Colonic mucosa (tissue), 4 donors: ENCODE results near the gene NXPH1. TPM values are rescaled to one million over a fixed set of nuclear protein-coding genes. Genes with fewer than 3 reads are reported as not detected.

Source experiments
- DNase-seq: peaks from one replicate; pipeline ENCODE4 v3.0.0-alpha.2; 2020
- H3K27ac ChIP-seq: fragments of 200-600 bp; one replicate; pipeline ENCODE4 v1.8.0; 2021
- H3K27me3 ChIP-seq: fragments of 200-600 bp; one replicate; pipeline ENCODE4 v1.8.0; 2021
- H3K36me3 ChIP-seq: fragments of 200-600 bp; one replicate; pipeline ENCODE4 v1.8.0; 2021
- H3K4me1 ChIP-seq: fragments of 200-600 bp; one replicate; pipeline ENCODE4 v1.8.0; 2021; ENCODE audit warnings: mild to moderate bottlenecking
- H3K4me3 ChIP-seq: fragments of 200-600 bp; one replicate; pipeline ENCODE4 v1.8.0; 2021
- H3K9ac ChIP-seq, 2 donors: one replicate each; pipeline ENCODE4 v1.7.0; 2013; ENCODE audit warnings: control low read depth in 2 of 2, low read depth in 2 of 2, low read length in 2 of 2
- H3K9me3 ChIP-seq: fragments of 200-600 bp; one replicate; pipeline ENCODE4 v1.8.0; 2021
- intact Hi-C: fragments of 100-400 bp; cut with DNase I; formaldehyde crosslinking; loops from one replicate; pipeline ENCODE4 v1.14.1; 2022
- total RNA-seq, 2 donors: library from RNA; stranded (reverse); fragmentation: NEBNext Ultra II Directional in 1 of 2; extraction: Animal tissue kit (Norgen Biotek cat#: 25700) in 1 of 2; gene quantifications; one replicate each; pipeline ENCODE4 v1.2.1, GENCODE V29; 2021
- TF ChIP-seq, protein P1 (sequence below): fragments of 200-600 bp; IDR thresholded peaks from one replicate; pipeline ENCODE4 v1.8.0; 2022; ENCODE audit warnings: antibody characterized with exemption, mild to moderate bottlenecking
- donor health status: healthy.
- donor health status: DM: no; HTN: no; CAD: no.
- donor health status: DM: no; HTN: no; CAD: no.

NXPH1 gene
- total RNA-seq: under 1 TPM in 1 of 2 donors, not detected in 1; 0.30 TPM

DNA sequence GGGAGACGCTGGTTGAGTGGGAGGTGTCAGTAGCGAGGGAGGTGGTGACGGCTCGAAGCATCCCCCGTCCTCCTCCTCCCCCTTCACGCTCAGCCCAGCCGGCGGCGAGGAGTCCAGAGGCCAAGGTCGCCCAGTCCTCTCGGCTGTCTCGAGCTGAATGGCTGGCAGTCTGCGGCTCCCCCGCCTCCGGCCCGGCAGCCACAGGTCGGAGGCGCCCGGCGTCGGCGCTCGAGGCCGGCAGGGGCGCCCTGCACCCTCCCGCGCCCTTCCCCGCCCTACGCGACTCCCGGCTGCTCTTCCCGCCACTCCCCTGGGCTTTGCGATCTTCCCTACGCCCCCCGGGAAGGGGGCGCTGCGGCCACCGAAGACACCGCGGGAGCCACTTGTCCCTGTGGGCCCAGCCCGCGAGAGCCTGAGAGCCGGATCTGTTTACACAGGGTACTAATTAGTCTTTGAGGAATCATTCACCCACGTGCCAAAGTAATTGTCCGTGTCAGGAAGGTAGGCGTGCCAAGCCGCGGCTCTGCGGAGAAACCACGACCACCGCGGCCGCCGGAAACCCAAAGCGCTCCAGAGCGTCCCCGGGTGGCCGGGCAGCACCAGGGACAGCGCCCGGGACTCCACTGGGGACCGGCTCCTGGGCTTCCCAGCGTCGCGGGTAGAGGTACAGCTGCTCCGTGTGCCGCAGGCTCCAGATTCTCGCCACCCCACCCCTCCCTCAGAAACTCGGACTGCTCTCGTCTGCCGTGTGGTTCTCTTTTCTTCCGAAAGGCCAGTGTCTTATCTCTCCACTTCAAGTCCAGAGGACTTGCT lies at the start of gene NXPH1:
NXPH1 (plus strand) TSS at position 133 of the 813 bp plus-strand sequence.
- no peaks in the 10 kb centered on the region for H3K36me3 ChIP-seq
- DNase-seq: no peak
- H3K27ac ChIP-seq: no peak within 1 kb of the TSS
- H3K9me3 ChIP-seq: no peaks in the 10 kb centered on the region
- TF ChIP-seq, protein P1, sequence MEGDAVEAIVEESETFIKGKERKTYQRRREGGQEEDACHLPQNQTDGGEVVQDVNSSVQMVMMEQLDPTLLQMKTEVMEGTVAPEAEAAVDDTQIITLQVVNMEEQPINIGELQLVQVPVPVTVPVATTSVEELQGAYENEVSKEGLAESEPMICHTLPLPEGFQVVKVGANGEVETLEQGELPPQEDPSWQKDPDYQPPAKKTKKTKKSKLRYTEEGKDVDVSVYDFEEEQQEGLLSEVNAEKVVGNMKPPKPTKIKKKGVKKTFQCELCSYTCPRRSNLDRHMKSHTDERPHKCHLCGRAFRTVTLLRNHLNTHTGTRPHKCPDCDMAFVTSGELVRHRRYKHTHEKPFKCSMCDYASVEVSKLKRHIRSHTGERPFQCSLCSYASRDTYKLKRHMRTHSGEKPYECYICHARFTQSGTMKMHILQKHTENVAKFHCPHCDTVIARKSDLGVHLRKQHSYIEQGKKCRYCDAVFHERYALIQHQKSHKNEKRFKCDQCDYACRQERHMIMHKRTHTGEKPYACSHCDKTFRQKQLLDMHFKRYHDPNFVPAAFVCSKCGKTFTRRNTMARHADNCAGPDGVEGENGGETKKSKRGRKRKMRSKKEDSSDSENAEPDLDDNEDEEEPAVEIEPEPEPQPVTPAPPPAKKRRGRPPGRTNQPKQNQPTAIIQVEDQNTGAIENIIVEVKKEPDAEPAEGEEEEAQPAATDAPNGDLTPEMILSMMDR: no peak
- no peak within 1 kb of the TSS for H3K9ac ChIP-seq
- intact Hi-C loops: no loop called here
- H3K4me3 ChIP-seq: no peak within 1 kb of the TSS
- no peaks in the 10 kb centered on the region for H3K4me1 ChIP-seq
- peaks cover 40% of the 10 kb centered on the region for H3K27me3 ChIP-seq

DNA sequence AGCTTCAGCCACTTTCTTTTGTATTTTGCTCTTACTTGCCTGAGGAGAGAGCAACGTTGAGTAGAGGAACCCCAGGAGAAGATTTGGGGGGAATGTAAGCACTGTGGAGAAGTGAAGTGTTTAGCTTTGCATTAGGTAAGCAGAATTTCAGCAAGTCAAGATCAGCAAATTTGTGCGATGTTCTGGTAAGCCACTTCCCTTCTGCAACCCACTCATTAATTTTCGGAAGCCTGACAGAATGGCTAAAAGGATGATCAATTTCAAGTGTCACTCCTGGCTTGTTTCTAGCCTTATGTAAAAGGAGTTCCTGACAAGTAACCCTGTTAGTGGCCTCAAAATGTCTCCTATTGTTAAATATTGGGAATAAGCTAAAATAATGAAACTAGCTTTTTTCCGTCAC lies 48.5 kb upstream of the NXPH1 start:
- no peaks in the 10 kb centered on the region for H3K9me3 ChIP-seq
- no peaks in the 10 kb centered on the region for H3K36me3 ChIP-seq
- intact Hi-C loops: no loop called here
- DNase-seq: no peak
- no peak overlapping the region for H3K9ac ChIP-seq
- TF ChIP-seq, protein P1: no peak
- no peak overlapping the region for H3K4me3 ChIP-seq
- H3K27ac ChIP-seq: no peak overlapping the region
- H3K27me3 ChIP-seq: no peaks in the 10 kb centered on the region
- no peaks in the 10 kb centered on the region for H3K4me1 ChIP-seq

DNA sequence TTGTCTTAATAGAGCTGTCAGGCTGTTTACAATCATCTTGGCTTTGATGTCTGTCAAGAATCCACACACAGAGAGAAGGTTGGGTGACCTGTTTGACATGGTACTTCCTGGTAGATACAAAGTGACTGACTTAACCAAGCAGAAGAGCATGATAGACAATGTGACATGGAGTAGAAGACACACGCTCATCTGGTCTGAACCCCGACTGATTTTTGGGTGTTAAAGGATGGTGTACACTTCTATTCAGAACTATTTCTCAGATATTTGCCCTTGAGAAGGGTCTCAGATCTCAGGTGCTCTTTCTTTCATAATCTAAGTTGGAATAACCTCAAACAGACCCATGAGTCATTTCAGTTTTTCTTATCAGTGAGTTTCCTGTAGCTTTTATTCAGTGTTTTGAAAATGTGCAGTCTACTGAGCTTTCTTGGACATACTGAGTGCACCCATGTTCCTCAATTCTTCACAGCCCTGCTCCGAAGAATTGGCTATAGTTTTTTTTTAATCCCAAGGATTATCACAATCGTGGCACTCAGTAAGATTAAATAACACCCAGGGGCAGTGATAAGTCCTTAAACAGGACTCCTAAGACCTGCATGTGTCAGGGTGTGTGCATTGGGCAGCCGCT lies 46.4 kb upstream of the NXPH1 start:
- intact Hi-C loops: no loop called here
- no peak overlapping the region for H3K4me3 ChIP-seq
- DNase-seq: no peak
- TF ChIP-seq, protein P1: no peak
- H3K36me3 ChIP-seq: no peaks in the 10 kb centered on the region
- H3K27me3 ChIP-seq: no peaks in the 10 kb centered on the region
- H3K9me3 ChIP-seq: no peaks in the 10 kb centered on the region
- no peak overlapping the region for H3K27ac ChIP-seq
- no peaks in the 10 kb centered on the region for H3K4me1 ChIP-seq
- H3K9ac ChIP-seq: no peak overlapping the region

DNA sequence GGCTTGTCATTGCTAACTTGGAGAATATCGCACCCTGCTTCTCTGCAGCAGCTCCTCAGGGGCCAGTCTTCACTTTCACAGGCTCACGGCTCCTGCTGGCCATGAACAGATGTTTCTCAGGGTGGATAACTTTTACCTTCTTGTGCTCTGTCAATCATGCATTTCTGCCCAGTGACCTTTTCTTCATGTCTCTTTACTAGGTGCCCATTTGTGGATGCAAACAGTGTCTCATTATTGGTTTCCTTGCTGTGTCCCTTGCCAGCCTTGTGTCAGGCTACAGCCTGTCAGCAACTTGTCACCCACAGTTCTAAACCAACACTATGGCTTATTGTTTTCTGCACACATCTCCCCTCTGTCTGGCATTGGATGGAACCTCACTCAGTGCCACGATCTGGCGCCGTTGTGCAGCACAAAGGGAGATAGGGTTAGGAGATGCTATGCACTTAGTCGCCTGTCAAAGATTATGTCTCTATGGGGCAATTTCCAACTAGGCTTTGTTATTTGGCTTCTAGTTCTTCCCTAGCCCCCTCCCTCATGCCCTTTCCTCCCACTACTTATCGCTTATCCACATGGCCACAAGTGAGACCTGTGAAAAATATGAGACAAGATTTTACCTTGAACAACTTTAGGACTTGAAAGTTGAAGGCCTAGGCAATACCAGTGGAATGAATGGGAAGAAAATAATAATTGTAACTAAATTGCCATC lies 45.7 kb upstream of the NXPH1 start:
- no peaks in the 10 kb centered on the region for H3K4me1 ChIP-seq
- intact Hi-C loops: no loop called here
- TF ChIP-seq, protein P1: no peak
- no peak for DNase-seq
- H3K27me3 ChIP-seq: no peaks in the 10 kb centered on the region
- no peaks in the 10 kb centered on the region for H3K36me3 ChIP-seq
- H3K27ac ChIP-seq: no peak overlapping the region
- no peaks in the 10 kb centered on the region for H3K9me3 ChIP-seq
- no peak overlapping the region for H3K9ac ChIP-seq
- H3K4me3 ChIP-seq: no peak overlapping the region

DNA sequence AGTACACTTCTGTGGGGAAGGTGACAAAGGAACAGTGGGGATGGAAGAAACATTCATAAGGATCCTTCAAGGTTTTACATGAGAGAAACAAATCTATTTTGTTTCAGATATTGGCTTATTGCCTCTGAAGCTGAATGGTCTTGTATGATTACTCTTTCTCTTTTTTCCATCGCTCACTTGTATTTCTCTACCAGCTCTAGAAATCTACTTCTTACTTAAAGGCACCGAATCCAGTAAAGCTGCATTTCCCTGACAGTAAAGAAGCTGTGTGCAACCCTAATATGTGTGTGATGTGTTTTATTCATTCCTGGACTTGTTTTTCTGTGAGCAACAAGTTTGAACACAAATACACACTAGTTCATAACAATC lies 45.2 kb upstream of the NXPH1 start:
- DNase-seq: no peak
- Histone ChIP-seq H3K27ac (no peak overlapping the region), H3K9me3 (no peaks in the 10 kb centered on the region), H3K36me3 (no peaks in the 10 kb centered on the region), H3K4me1 (no peaks in the 10 kb centered on the region), H3K4me3 (no peak overlapping the region), H3K9ac (no peak overlapping the region), H3K27me3 (no peaks in the 10 kb centered on the region)
- TF ChIP-seq, protein P1: no peak
- intact Hi-C loops: no loop called here
